AG09319 (cell line): Measurements from ENCODE around the gene PDE4B.

Experiments used
- DNase-seq: peaks from one replicate; pipeline ENCODE4 v3.0.0-alpha.2; 2010; ENCODE audit warnings: low read depth; ENCODE audit errors: extremely low read depth
- TF ChIP-seq, protein P1 (sequence below): IDR thresholded peaks from 2 replicates; pipeline ENCODE4 v1.5.1; 2011; ENCODE audit warnings: low read depth, mild to moderate bottlenecking, inconsistent platforms, low read length, moderate library complexity

Gene PDE4B

DNA sequence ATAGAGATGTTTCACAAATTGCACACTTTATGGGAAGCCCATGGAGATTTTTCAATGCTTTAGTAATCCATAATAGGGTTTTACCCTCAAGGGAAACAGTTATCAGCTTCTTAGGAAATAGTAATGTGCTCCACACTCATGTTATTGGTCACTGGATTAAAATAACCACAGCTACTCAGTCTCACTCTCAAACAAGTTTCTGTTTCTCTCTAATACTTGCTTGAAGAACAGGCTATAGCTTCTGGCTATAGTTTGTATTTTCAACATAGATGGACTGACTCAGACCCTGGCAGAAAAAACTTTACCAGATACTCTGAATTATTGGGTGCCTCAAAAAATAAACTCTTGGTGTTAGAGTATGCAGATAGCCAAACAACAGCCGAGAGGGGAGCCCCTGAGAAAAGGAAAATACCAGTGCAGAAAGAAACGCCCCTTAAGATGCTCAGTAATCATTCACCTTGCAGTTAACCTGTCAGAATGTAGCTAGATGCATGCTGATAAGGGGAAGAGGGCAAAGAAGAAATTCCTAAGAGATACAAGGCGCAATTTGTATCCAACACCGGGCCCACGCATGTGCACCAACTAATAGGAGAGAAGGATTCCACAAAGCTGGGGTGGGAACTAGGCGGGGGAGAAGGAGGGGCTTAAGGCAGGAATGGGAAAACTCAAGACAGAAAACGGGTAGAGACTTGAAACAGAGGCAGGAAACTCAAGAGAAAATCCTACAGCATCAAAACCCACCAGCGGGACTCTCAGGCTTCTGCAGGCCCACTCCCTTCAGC is 30.4 kb upstream of the PDE4B start:
- DNase-seq: no peak
- TF ChIP-seq, protein P1, sequence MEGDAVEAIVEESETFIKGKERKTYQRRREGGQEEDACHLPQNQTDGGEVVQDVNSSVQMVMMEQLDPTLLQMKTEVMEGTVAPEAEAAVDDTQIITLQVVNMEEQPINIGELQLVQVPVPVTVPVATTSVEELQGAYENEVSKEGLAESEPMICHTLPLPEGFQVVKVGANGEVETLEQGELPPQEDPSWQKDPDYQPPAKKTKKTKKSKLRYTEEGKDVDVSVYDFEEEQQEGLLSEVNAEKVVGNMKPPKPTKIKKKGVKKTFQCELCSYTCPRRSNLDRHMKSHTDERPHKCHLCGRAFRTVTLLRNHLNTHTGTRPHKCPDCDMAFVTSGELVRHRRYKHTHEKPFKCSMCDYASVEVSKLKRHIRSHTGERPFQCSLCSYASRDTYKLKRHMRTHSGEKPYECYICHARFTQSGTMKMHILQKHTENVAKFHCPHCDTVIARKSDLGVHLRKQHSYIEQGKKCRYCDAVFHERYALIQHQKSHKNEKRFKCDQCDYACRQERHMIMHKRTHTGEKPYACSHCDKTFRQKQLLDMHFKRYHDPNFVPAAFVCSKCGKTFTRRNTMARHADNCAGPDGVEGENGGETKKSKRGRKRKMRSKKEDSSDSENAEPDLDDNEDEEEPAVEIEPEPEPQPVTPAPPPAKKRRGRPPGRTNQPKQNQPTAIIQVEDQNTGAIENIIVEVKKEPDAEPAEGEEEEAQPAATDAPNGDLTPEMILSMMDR: no peak

DNA sequence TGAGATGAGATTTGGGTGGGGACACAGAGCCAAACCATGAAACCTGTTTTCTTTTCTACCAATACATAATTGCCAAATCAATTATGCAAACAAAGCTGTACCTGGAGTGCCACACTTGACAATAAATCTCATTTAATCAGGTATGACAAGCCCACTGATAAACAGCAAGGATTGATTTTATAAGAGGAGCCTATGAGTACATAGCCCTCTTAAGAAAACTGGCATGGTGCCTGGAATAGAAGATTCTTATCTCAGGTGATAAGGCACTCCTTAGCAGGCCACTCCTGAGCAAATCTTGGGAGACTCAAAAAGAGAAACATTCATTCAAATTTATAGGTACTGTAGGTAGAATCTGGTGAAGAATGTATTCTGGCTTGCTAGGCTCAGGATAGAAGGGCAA is 28.6 kb upstream of the PDE4B start:
- TF ChIP-seq, protein P1: no peak
- no peak for DNase-seq

DNA sequence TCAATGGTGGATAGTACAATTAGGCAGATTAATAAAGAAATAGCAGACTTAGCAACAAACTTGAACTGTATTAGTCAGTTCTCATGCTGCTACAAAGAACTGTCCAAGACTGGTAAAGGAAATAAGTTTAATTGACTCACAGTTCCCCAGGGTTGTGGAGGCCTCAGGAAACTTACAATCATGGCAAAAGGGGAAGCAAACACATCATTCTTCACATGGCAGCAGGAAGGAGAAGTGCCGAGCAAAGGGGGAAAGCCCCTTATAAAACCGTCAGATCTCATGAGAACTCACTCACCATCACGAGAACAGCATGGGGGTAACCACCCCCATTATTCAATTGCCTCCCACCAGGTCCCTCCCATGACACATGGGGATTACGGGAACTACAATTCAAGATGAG is 27.1 kb upstream of the PDE4B start:
- TF ChIP-seq, protein P1: no peak
- no peak for DNase-seq

DNA sequence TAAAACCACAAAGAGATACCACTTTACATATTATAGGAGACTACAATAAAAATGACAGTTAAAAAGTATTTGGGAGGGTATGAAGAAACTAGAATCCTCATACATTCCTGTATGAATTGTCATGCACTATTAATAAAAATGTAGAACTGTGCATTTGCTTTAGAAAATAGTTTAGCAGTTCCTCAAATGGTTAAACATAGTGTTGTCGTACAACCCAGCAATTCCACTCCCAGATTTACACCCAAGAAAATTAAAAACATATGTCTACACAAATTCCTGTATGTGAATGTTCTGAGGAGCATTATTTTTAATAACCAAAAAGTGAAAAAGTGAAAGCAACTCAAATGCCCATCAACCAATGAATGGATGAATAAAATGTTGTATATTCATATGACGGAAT is 23.1 kb upstream of the PDE4B start:
- no peak for DNase-seq
- TF ChIP-seq, protein P1: no peak

DNA sequence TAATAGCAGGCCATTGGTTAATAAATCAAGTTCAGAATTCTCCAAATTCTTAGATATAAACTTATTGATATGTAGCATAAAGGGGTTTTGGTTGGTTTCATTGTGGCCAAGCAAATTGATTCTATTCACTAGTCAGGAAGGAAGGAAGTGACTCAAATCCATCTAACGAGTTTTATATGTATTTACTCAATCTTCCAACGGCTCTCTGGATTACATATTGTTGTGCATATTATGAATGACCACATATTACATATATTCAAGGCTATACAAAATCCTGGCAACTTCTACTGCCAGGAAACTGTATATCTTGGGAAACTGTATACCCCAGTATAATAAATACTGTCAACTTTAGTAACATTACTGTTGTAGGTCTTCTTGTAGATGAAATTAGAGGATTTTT is 20.1 kb upstream of the PDE4B start:
- TF ChIP-seq, protein P1: no peak
- DNase-seq: no peak

DNA sequence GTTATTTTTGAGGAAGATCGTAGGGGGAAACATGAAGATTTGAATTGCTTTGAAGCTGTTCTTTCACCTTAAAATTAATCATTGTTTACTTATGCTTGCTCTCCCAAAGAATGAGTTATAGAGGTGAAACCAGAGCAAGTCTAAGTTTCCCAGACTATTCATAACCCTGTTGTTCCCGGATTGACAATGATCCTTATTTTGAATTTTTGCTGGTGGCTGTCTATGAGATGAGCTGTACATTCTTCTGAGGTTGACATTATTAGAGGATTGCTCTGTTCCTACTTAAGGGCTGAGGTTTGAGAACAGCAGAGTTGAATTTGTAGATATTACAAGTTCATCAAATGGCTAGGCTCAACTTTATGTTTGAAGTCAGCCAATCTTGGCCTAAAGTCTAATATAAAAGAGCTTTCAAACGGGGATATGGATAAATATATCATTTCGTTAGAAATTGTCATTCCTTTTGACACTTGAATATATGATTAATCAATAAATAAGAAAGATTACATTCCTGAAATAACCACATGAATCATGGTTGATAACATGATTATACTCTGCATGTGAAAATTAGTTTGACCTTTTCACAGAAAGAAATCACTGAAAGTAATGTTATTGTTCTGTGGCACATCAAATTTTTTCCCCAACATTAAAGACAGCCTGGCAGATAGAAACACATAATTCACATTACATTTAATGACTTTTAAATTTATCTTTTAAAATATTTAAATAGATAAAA is 19.1 kb upstream of the PDE4B start:
- TF ChIP-seq, protein P1: no peak
- no peak for DNase-seq

DNA sequence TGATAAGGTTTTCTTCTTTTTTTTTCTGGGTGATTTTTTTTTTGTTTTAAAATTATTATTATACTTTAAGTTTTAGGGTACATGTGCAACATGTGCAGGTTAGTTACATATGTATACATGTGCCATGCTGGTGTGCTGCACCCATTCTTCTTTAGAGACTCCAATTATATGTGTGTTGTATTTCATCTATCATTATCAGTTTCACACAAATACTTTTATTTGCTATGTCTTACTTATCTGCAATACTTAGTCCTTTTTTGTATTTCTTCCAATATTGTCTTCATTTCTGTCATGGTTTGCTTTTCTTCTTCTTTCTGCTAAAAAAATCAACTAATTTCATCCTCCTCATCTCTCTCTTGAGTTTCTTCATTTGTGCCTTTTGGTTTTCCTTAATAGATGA is 3.9 kb upstream of the PDE4B start:
- TF ChIP-seq, protein P1: no peak

More for the DNA sequence above, 3.9 kb upstream of the PDE4B start:
- no peak for DNase-seq
